NK-92 treated with Interleukin-12 subunit alpha and Interleukin-12 subunit beta, amount 100 ng/mL, for 24 hours (cell line): ENCODE results near the gene SBK2.
"Not testable (repeated sequence)": the region's sequence is repeated elsewhere in the genome, so short reads cannot be mapped to it uniquely, and the experiment has no call there.

Experiments used
- DNase-seq: peaks from one replicate; lab custom pipeline; 2025; lab: John Stamatoyannopoulos, UW

SBK2 gene

DNA sequence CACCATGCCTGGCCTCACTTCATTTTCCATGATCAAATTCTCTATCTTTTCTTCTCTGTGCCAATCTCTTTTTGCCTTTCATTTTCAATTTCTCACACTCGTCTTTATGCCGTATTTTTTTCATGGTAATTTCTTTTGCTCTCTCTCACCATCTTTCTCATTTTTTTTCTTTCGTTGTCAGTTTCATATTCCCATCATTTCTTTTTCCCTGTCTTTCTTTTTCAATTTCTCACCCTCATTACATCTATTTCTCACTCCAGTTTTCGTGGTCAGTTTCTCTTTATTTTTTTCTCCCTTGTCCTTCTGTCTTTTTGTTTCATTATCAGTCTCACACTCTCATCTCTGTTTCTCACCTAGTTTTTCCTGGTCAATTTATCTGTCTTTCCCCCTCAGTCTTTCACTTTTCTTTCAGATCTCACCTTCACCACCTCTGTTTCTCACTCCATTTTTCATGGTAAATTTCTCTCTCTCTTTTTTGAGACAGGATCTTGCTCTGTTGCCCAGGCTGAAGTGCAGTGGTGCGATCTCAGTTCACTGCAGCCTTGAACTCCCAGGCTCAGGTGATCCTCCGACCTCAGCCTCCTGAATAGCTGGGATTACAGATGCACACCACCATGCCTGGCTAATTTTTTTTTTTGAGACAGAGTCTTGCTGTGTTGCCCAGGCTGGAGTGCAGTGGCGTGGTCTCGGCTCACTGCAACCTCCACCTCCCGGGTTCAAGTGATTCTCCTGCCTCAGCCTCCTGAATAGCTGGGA lies 34.6 kb downstream of the SBK2 start:
- no peak for DNase-seq

DNA sequence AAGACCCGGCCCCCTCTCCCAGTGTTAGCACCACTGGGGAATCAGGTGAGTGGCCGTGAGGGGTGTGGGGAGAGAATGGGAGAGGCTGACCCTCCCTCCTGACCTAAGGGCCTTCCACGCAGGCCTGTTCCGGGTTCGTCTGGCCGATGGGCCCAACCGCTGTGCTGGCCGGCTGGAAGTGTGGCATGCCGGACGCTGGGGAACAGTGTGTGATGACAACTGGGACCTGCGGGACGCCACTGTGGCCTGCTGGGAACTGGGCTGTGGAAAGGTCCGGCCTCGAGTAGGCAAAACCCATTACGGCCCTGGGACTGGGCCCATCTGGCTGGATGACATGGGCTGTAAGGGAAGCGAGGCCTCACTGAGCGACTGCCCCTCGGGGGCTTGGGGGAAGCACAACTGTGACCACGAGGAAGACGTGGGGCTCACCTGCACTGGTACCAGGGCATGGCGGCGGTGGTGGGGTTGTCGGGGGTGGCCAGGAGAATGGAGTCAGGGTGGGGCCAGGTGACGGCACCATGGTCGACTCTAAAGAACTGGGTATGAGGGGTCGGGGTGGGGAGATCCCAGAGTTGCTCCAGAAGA lies 36.5 kb downstream of the SBK2 start:
- DNase-seq, result no peak

DNA sequence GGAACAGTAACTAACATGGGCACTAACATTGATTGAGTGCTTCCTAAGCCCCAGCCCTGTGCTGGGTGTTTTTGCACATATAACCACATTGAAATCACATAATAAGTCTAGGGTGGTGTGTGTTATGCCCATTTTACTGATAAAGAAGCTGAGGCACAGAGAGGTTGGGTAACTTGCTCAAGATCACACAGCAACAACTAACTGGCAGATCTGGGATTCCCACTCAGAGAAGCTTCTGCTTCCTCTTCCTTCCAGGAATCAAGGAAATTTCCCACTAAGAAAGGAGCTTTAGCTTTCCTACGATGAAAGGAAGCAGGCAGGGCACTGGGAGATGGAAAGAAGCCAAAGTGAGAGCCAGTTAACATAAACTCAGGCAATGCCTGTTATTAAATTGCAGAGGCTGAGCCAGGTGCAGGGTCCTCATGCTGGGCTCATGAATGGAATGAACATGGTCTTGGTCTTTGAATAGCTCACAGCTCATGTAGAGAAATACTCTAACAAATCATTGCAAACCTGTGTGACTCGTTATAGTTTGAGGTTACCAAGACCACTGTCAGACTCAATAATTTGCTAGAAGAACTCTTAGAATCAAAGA lies 38.6 kb downstream of the SBK2 start:
- no peak for DNase-seq

DNA sequence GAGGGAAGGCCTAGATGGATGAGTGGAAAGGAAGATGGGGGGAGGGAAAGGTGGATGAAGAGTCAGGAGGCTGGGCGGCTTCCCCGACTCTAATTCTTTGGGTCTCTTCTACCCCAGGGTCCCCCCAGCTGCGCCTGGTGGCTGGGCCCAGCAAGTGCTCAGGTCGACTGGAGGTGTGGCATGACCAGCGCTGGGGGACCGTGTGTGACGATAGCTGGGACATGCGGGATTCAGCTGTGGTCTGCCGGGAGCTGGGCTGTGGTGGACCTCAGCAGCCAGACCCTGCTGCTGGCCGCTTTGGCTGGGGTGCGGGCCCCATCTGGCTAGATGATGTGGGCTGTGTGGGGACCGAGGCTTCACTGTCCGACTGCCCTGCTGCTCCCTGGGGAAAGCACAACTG lies 39.2 kb downstream of the SBK2 start:
- DNase-seq, result no peak

DNA sequence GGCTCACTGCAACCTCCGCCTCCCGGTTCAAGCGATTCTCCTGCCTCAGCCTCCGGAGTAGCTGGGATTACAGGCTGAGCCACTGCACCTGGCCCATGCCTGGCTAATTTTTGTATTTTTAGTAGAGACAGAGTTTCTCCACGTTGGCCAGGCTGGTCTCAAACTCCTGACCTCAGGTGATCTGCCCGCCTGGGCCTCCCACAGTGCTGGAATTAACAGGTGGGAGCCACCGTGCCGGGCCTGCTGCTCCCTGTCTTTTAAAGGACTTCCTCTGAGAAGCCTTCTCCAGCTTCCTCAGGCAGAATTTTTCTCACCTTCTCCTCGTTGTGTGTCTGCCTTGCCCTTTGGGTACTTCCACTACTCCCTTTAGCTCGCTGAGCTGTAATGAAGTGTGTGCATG lies 40.1 kb downstream of the SBK2 start:
- not testable (repeated sequence) for DNase-seq

DNA sequence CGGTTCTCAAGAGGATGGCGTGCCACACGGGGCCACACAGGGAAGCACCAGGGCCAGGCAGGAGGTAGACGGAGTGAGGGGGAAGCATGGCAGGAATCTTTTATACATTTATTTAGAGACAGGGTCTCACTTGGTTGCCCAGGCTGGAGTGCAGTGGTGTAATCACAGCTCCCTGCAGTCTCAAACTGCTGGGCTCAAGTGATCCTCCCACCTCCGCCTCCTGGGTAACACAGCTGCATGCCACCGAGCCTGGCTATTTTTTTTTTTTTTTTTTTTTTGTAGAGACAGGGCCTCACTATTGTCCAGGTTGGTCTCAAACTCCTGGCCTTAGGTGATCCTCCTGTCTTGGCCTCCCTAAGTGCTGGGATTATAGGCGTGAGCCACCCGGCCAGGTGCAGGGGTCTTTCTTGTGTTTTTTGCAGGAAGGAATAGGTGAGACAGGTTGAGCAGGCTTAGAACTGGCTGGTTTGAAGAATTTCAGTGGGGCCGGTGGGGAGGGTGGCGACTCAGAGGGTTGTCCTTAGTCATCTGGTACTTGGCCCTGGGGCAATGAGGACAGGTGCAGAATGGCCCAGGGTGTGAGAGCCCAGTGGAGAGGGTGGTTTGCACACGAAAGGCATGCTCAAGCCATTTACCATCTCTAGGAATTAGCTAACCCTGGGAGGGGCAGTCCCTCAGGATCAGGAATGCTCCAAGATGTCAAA lies 41.1 kb downstream of the SBK2 start:
- no peak for DNase-seq

DNA sequence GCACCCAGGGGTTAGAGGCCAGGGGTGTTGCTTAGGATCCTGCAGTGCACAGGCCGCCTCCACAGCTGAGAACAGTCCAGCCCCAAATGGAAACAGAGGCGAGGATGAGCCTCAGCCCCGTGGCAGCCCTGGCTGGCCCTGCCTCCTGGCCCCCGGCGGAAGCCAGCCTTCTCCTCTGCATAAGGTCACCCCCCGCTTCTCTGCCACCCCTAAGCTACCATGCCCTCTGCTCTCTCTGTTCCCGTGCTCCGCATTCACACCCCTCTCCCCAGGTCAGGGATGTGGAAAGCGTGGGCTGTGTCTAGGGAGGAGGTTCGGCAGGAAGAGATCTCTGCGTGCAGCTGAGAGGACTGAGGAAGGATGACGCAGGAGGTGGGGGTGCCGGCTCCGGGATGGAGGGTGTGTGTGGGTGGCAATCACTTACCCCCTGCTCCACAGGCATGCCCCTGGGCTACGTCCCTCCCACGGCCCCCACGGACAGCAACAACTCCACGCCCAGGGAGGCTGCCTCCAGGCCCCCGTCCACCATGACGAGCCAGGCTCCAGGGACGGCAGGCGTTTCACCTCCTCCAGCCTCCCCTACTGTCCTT lies 42.7 kb downstream of the SBK2 start:
- no peak for DNase-seq

DNA sequence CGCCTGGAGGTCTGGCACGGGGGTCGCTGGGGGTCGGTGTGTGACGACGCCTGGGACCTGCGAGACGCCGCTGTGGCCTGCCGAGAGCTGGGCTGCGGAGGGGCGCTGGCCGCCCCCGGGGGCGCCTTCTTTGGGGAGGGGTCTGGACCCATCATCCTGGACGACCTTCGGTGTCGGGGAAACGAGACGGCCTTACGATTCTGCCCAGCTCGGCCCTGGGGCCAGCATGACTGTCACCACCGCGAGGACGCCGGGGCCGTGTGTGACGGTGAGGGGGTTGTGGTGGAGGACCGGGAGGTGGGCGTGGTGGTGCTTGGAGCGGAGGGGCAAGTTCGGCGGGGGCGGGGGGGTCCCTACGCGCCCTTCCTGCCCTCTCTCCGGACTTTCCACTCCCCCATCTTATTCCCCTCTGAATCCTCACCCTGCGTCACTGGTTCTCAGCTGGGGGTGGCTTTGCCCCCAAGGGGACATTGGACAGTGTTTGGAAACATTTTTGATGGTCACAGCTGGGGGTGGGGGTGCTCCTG lies 43.2 kb downstream of the SBK2 start:
- no peak for DNase-seq

DNA sequence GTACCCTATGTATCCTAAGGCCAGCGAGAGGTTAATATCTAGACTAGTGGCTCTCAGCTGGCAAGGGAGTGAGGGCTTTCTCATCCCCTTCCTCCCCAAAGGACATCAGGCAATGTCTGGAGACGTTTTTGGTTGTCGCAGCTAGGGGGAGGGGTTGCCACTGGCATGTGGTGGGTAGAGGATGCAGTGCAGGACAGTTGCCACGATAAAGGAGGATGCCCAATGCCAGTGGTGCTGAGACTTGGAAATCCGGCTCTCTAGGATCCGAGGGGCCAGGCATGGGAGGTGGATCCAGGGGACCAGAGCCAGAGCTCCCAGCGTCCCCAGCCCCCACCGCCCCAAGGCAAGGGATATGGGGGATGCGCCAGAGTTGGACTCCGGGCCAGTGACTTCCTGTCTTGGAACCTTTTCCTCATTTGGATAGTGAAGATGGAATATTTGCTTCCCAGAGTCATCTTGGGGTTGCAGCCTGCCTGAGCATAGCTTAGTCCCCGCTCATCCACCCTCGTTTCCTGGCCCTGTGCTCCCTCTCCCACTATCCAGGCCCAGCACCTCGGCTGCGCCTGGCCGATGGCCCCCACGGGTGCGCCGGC lies 43.8 kb downstream of the SBK2 start:
- DNase-seq, result no peak

DNA sequence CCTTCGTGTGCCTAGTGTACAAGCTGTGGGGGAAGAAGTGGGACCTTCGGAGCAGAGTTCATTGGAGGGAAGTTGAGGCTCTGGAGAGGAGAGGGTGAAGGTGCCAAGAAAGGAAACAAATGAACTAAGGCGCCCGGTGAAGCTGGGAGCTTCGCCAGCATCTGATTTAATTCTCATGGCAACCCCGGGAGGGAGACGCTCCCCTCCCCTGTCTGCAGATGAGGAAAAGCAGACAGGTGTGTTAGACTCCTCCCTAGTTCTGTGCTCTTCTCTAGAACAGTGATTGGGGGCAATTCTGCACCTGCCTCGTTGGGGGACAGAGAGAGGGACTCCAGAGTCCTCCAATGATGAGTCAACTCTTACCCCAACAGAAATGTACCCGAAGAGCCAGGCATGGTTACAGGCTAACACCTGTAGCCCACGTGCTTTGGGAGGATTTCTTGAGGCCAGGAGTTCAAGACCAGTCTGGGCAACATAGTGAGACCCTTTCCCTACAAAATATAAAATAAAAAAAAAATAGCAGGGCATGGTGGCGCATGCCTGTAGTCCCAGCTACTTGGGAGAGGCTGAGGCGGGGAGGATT lies 44.5 kb downstream of the SBK2 start:
- no peak for DNase-seq

DNA sequence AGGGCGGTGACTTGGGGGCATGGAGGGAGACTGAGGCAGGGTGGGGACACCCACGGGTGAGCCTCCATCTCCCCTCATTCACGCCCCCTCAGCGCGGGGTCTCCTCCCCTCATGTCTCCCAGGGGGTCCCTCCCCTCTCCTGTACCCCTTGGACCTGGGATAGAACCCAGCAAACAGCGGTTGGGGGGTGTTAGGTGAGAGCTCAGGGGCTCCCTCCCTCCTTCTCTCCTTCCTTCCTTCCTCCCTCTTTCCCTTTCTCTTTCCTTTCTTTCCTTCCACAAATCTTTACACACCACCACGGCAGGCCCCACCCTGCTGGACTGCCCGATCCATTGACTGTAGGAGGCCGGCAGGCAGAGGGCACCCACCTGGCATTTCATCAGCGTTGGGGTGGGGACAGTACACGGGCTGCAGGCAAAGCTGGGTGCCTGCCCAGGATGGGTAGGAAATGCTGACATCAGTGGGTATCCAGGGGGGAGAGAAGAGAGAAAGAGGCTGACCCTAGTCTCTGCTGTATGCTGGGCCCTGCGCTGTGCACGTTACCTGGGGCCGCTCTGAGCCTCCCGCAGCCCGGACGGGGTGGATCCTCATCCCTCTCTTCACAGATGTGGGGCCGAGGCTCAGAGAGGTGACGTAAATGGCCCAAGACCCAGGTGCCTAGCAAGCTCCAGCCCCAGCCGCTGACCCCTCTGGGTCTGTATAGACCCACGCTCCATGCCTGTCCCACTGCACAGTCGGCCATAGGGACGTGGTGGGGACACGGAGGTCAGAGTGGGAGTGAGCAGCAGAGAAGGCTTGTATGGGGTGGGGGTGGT lies 45.2 kb downstream of the SBK2 start:
- DNase-seq, result no peak

DNA sequence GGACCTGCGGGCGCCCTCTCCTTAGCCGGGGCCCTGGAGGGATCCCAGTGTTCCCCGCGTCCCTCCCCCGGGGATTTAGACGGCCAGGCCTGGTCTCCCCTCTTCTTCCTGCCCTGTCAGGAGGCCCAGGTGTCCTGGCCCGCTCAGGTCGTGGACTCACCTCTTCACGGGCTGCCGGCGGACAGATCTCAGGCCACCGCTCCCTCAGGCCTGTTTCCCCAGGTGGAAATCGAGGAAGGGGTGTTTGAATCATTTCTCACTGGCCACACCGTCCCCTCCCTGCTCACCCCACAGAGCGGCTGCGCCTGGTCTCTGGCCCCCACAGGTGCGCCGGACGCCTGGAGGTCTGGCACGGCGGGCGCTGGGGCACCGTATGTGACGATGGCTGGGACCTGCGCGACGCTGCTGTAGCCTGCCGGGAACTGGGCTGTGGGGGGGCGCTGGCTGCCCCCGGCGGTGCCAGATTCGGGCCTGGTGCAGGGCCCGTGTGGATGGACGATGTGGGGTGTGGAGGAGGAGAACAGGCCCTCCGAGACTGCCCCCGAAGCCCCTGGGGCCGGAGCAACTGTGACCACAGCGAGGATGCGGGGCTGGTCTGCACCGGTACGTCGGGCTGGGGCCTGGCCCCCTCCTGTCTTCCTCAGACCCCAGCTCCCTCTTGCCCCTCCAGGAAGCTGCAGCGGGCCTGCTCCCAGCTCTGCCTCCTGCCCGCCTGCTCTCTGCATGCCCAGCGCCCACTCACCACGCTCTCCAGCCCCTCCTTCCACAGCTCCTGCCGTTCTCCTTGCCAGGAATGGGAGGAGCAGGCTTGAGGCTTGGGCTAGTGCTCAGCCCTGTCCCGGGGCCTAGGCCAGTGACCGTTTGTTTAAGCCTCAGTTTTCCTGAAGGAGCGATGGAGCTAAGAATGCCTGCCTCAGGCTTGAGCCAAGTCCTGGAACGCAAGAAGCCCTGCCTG lies 46.2 kb downstream of the SBK2 start:
- DNase-seq, result no peak

DNA sequence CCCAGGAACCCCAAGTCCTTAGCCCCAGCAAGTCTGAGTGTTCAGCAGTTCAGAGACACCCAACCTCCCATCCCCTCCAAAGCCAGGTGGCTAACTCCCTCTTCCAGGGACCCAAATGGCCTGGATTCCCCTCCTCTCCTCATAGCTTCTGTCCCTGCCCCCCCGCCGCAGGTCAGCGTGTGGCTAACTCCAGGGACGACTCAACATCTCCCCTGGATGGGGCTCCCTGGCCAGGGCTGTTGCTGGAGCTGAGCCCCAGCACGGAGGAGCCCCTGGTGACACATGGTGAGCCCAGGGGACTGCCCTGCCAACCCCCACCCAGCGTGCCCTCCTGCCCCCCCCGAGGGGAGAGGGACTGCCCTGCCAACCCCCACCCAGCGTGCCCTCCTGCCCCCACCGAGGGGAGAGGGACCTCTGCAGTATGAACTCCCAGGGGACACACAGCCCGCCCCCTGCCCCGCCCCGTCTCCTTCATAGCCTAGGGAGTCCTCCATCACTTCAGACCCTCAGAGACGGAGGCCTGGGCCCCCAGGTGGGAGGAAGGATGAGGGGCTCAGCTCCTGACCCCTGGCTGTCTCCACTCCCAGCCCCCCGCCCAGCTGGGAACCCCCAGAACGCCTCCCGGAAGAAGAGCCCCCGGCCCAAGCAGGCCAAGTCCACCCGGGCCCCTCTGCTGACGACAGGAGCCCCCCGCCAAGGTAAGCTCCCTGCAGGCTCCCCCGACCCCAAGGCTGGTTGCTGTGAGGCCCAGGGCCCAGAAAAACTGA lies 47.0 kb downstream of the SBK2 start:
- DNase-seq, result no peak

DNA sequence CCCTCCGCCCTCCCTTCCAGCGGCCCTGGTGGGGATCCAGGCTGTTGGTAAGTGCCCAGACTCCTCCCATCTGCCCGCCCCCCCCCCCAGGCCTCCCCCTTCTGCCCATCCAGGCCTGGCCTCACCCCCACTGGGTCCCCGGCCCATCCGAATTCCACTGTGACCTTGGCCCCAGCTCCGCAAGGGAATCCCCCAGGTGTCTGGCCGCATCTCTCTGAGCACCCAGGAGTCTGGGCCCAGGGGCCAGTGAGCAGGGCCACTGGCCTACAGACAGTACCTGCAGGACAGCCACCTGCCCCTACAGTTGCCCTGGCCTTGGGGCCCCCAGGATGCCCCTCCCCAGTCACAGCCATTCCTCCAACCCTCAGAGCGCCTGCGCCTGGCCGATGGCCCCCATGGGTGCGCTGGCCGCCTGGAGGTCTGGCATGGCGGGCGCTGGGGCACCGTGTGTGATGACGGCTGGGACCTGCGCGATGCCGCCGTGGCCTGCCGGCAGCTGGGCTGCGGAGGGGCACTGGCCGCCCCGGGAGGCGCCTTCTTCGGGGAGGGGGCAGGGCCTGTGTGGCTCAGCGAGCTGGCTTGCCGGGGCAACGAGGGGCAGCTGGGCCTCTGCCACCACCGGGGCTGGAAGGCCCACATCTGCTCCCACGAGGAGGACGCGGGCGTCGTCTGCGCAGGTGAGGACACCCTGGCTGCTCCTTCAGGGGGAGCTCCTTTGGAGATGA lies 47.8 kb downstream of the SBK2 start:
- no peak for DNase-seq

DNA sequence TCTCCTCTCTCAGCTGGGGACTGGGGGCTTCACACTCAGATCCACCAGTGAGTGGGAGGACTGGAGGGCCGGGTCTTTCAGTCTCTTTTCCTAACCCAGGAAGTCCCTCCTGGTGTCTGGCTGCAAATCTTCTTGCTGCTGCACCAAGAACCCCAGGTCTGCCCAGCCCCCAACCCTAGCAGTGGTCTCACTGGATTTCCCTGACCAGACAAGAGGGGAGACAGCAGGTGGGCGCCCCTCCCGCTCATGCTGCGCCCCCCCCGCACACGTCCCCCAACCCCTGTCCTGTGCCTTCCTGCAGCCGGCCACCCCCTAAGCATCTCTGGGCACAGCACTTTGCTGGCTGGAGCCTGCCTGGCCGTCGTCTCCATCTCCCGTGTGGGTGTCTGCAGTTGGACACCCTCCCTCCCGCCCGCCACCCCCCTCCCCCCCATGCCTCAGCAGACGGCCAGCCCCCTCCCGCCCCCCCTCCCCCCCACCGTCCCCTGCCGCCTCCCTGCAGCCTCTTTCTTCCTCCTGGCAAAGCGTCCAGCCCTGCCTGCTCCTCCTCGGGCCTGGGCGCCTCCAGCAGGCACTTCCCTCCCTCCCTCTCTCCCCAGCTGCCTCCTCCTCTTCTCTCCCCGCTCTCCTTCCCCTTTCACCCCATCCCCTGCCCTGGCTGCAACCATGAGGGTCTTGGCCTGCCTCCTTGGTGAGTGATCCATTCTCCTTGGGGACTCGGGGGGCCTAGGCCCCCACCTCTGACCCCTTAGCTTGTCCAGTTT lies 48.8 kb downstream of the SBK2 start, which contains the start of gene SSC5D:
Gene SSC5D, plus strand, starts transcription at position 513 of the 764 bp plus-strand sequence. Its CDS starts 154 bp downstream, at position 667.
- no peak for DNase-seq

DNA sequence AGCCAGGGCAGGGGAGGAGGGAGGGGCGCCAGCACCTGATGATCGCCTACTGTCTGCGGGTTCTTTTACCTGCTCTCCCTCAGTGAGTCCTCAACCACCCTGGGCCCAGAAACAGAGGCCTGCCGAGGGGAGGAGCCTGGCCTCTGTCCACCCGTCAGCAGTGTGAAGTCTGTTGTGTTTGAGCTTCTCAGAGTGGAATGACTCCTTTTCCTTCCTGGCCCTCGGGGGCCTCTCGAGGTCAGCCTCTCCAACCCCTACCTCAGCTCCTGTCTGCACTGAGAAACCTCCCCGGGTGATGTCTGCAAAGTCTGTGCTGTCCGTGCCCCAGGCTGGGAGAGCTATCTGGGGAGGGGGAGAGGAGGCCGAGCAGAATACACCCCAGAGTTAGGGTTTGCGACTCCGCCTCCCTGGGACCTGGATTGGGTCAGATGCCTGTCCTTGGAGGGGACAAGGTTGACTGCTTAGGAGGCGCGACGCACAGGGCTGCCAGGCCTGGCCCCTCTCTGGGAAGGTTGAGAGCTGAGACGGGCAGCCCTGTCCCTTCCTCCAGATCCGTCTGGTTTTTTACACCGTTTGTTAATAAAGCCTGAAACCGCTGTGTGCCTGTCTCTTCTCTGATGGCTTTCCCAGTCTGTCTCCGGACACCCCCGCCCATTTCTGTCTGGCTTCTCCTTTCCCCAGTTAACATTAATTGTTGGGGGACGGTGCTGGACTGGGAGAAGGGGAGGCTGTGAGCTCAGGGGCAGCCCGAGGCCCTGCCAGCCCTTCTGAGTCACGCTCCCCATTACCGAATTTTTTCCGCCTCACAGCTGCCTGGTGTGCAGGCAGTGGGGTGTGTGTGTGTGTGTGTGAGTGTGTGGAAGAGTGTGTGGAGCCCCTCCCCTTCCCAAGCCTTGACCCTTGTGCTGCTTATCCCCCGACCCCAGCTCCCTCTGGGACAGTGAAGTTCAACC lies 49.7 kb downstream of the SBK2 start:
- no peak for DNase-seq
